Suprapubic skin (tissue), 4 donors: ENCODE results near the gene TMEFF1. TPM values are rescaled to one million over a fixed set of nuclear protein-coding genes. Genes with fewer than 3 reads are reported as not detected.

Experiments
- DNase-seq, 2 donors: peaks; one replicate each; pipeline ENCODE4 v3.0.0-alpha.2; 2019; ENCODE audit warnings: low spot score in 2 of 2
- H3K27ac ChIP-seq: fragments of 200-600 bp; sonication (generic); one replicate; pipeline ENCODE4 v1.5.1; 2019
- H3K27me3 ChIP-seq: fragments of 200-600 bp; sonication (generic); one replicate; pipeline ENCODE4 v1.5.1; 2019
- H3K36me3 ChIP-seq: fragments of 200-600 bp; sonication (generic); one replicate; pipeline ENCODE4 v1.5.1; 2019
- H3K4me1 ChIP-seq: fragments of 200-600 bp; sonication (generic); one replicate; pipeline ENCODE4 v1.5.1; 2019
- H3K4me3 ChIP-seq: fragments of 200-600 bp; sonication (generic); one replicate; pipeline ENCODE4 v1.5.1; 2019; ENCODE audit warnings: mild to moderate bottlenecking
- H3K9me3 ChIP-seq: fragments of 200-600 bp; sonication (generic); one replicate; pipeline ENCODE4 v1.5.1; 2019
- CTCF ChIP-seq, 2 donors: fragments of 200-600 bp in 1 of 2; fragments of 450-650 bp in 1 of 2; sonication (generic) in 1 of 2; IDR thresholded peaks; one replicate each; pipeline ENCODE4 v1.5.1; 2016 to 2019; ENCODE audit warnings: antibody characterized with exemption in 2 of 2, mild to moderate bottlenecking in 1 of 2, moderate library complexity in 1 of 2
- EP300 ChIP-seq: sonication (generic); formaldehyde crosslinking; IDR thresholded peaks from one replicate; pipeline ENCODE4 v1.6.1; 2017; ENCODE audit warnings: antibody characterized with exemption
- POLR2A ChIP-seq, 2 donors: fragments of 450-650 bp; IDR thresholded peaks; one replicate each; pipeline ENCODE4 v1.6.1; 2017; ENCODE audit warnings: antibody characterized with exemption in 2 of 2, mild to moderate bottlenecking in 2 of 2, moderate library complexity in 2 of 2
- POLR2AphosphoS5 ChIP-seq, 3 donors: sonication (generic); formaldehyde crosslinking; IDR thresholded peaks; one replicate each; pipeline ENCODE4 v1.6.1; 2017; ENCODE audit warnings: antibody characterized with exemption in 3 of 3
- WGBS: methylation state at CpG from one replicate; pipeline ENCODE4 v1.1.5; 2018; 5-methylcytosine and 5-hydroxymethylcytosine counted together
- total RNA-seq, 4 donors: library from RNA; depleted of rRNA; stranded (reverse); fragments of >200 nt; gene quantifications; one replicate each; pipeline ENCODE4 v1.1.0, GENCODE V29; 2016

Gene TMEFF1
- total RNA-seq, 4 donors from 2014 or later: 0.32 to 0.49 TPM; not detected in 2

GRCh38 chr9:100587375-100587774, 114.4 kb downstream of the TMEFF1 start:
- H3K36me3 ChIP-seq: no peaks in the 10 kb centered on the region
- no peak overlapping the region for H3K27ac ChIP-seq
- H3K4me3 ChIP-seq: no peak overlapping the region
- WGBS: 84% methylated on average over 8 of the region's 9 CpGs
- DNase-seq: no peak
- TF ChIP-seq CTCF (IDR thresholded peaks at IDR 0.05) (no peak), EP300 (no peak), POLR2AphosphoS5 (IDR thresholded peaks at IDR 0.05) (no peak), POLR2A (IDR thresholded peaks at IDR 0.05) (no peak)
- H3K4me1 ChIP-seq: no peaks in the 10 kb centered on the region
- H3K9me3 ChIP-seq: no peaks in the 10 kb centered on the region
- no peaks in the 10 kb centered on the region for H3K27me3 ChIP-seq

GRCh38 chr9:100589582-100589981, 116.6 kb downstream of the TMEFF1 start:
- H3K4me3 ChIP-seq: no peak overlapping the region
- WGBS: 68% methylated on average over 5 of the region's 5 CpGs
- no peaks in the 10 kb centered on the region for H3K27me3 ChIP-seq
- no peaks in the 10 kb centered on the region for H3K4me1 ChIP-seq
- DNase-seq: no peak
- H3K36me3 ChIP-seq: no peaks in the 10 kb centered on the region
- H3K9me3 ChIP-seq: no peaks in the 10 kb centered on the region
- TF ChIP-seq POLR2AphosphoS5 (IDR thresholded peaks at IDR 0.05) (no peak), POLR2A (IDR thresholded peaks at IDR 0.05) (no peak), CTCF (IDR thresholded peaks at IDR 0.05) (no peak), EP300 (no peak)
- no peak overlapping the region for H3K27ac ChIP-seq

- 76% methylated on average over 2 of the region's 2 CpGs for WGBS
- Histone ChIP-seq H3K27me3 (no peaks in the 10 kb centered on the region), H3K27ac (no peak overlapping the region), H3K9me3 (no peaks in the 10 kb centered on the region), H3K36me3 (no peaks in the 10 kb centered on the region), H3K4me1 (no peaks in the 10 kb centered on the region), H3K4me3 (no peak overlapping the region)
- no peak for TF ChIP-seq EP300
- no peak for DNase-seq
Measured at GRCh38 chr9:100590481-100590880, 117.5 kb downstream of the TMEFF1 start.

- TF ChIP-seq POLR2A (IDR thresholded peaks at IDR 0.05) (no peak), CTCF (IDR thresholded peaks at IDR 0.05) (no peak), POLR2AphosphoS5 (IDR thresholded peaks at IDR 0.05) (no peak), EP300 (no peak)
- no peaks in the 10 kb centered on the region for H3K36me3 ChIP-seq
- H3K27ac ChIP-seq: no peak overlapping the region
- H3K9me3 ChIP-seq: no peaks in the 10 kb centered on the region
- H3K27me3 ChIP-seq: no peaks in the 10 kb centered on the region
- DNase-seq: no peak
- WGBS: 91% methylated on average over 6 of the region's 6 CpGs
- H3K4me1 ChIP-seq: no peaks in the 10 kb centered on the region
- H3K4me3 ChIP-seq: no peak overlapping the region
Measured at GRCh38 chr9:100591139-100591538, 118.2 kb downstream of the TMEFF1 start.

- Histone ChIP-seq H3K4me3 (no peak overlapping the region), H3K4me1 (no peaks in the 10 kb centered on the region), H3K27ac (no peak overlapping the region), H3K36me3 (no peaks in the 10 kb centered on the region), H3K27me3 (no peaks in the 10 kb centered on the region), H3K9me3 (no peaks in the 10 kb centered on the region)
- 91% methylated on average over 5 of the region's 5 CpGs for WGBS
- no peak for TF ChIP-seq POLR2A (IDR thresholded peaks at IDR 0.05)
- TF ChIP-seq POLR2AphosphoS5 (IDR thresholded peaks at IDR 0.05): no peak
- no peak for TF ChIP-seq CTCF (IDR thresholded peaks at IDR 0.05)
- TF ChIP-seq EP300: no peak
- DNase-seq: no peak
Measured at GRCh38 chr9:100591639-100592412, 118.9 kb downstream of the TMEFF1 start.
